ENCODE data around the gene GSTA4. TPM values are rescaled to one million over a fixed set of nuclear protein-coding genes. Genes with fewer than 3 reads are reported as not detected.

The GSTA4 gene
- total and polyA plus RNA-seq, 2 of the 8 experiments (the other 6 are each of a cell fraction or from before 2014, with no cell fraction given): 13.9 to 21.6 TPM

DNA sequence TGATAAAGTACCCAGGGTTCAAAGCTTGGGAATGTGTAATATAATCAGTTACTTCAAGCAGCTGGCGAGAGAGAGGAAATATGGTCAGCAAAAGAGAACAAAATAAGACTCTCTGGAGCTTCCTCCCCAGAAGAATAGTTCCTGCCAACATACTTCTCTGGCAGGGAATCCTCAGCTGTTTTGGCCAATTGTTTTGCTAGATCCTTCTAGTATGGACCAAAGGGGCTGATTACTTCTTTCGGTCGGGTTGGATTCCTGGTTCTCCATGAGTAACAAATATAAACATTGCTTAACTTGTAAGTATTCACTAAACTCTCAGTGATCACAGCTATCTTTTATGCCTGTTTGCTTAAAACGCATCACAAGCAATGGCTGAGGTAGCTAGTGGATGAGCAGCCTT is 38.7 kb upstream of the GSTA4 start (continued):
- TF ChIP-seq, protein P1, sequence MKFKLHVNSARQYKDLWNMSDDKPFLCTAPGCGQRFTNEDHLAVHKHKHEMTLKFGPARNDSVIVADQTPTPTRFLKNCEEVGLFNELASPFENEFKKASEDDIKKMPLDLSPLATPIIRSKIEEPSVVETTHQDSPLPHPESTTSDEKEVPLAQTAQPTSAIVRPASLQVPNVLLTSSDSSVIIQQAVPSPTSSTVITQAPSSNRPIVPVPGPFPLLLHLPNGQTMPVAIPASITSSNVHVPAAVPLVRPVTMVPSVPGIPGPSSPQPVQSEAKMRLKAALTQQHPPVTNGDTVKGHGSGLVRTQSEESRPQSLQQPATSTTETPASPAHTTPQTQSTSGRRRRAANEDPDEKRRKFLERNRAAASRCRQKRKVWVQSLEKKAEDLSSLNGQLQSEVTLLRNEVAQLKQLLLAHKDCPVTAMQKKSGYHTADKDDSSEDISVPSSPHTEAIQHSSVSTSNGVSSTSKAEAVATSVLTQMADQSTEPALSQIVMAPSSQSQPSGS (IDR thresholded peaks at IDR 0.05; ENCODE audit: low read length): no peak

Data from H1 (cell line).